ENCODE data around the gene AK1. TPM values are rescaled to one million over a fixed set of nuclear protein-coding genes. Genes with fewer than 3 reads are reported as not detected.

Gene AK1
- total RNA-seq, 1 experiment from 2014 or later: 84.5 TPM

DNA sequence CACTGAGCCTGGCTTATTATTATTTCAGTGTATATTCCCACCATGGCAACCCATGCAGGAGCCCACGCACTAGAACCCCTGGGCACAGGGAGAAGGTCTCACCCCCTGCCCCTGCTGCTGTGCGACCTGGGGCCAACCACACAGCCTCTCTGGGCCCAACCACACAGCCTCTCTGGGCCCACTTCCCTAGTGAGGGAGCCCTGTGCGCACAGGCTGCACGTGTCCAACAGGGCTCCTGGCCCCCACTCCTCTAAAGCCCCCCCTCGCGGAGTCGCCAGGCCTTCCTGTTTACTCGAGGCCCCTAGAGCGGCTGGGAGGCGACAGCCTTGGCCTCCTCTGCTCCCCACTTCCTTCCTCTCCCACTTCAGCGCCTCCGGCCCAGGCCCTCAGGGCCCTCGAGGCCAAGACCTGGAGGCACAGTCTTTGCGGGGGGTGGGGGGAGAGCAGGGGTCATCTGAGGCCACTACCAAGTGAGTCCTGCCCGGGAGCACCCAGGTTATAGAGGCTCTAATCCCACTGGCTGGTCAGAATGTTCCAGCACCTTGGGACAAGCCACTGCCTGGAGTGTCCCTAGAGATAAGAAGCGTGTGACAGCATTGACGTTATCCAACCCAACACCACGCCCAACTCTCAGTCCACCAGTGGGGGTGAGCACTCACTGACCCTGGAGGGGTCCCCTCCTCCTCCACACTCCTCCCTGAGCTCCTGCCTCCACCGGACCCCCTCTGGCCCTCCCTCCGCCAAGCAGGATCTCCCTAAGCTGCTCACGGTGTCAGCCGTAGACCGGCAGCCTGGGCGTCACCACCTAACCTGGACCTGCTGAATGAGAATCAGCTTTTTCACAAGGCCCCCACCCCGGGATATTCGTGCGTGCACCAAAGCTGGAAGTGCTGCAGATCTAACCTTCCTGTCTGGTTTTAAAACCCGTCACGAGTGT is 15.1 kb downstream of the AK1 start:
- Histone ChIP-seq H3K79me2 (ENCODE audit: low read depth) (no peaks in the 10 kb centered on the region), H4K20me1 (ENCODE audit: insufficient read depth) (no peaks in the 10 kb centered on the region), H3K4me2 (no peak overlapping the region), H3K4me3 (no peak overlapping the region), H3F3A (ENCODE audit: insufficient read depth, low read depth) (peaks cover 7% of the 10 kb centered on the region; the same call in 1 of the 2 replicates), H3K9me2 (ENCODE audit: insufficient read depth) (no peaks in the 10 kb centered on the region), H3K9me3 (ENCODE audit: insufficient read depth, low read depth) (no peaks in the 10 kb centered on the region), H2AFZ (no peak overlapping the region), H3K27me3 (ENCODE audit: insufficient read depth, low read depth) (no peaks in the 10 kb centered on the region), H3K4me1 (replicated peaks; ENCODE audit: insufficient read depth) (no peaks in the 10 kb centered on the region), H3K36me3 (ENCODE audit: low read depth) (no peaks in the 10 kb centered on the region), H3K27ac (no peak overlapping the region)
- no TSS peak for BruUV-seq (replicated peaks)
- ChIA-PET CTCF (no interaction called here), POLR2A (ENCODE audit: unreplicated experiment) (interaction anchor here (0.5 to 0.6 kb wide), 2 partner anchors 77 to 750 kb away, joined by 3 to 7 read pairs; partner anchors contain the start of gene CDK9)
- no peak for DNase-seq
- TF ChIP-seq, protein P1, sequence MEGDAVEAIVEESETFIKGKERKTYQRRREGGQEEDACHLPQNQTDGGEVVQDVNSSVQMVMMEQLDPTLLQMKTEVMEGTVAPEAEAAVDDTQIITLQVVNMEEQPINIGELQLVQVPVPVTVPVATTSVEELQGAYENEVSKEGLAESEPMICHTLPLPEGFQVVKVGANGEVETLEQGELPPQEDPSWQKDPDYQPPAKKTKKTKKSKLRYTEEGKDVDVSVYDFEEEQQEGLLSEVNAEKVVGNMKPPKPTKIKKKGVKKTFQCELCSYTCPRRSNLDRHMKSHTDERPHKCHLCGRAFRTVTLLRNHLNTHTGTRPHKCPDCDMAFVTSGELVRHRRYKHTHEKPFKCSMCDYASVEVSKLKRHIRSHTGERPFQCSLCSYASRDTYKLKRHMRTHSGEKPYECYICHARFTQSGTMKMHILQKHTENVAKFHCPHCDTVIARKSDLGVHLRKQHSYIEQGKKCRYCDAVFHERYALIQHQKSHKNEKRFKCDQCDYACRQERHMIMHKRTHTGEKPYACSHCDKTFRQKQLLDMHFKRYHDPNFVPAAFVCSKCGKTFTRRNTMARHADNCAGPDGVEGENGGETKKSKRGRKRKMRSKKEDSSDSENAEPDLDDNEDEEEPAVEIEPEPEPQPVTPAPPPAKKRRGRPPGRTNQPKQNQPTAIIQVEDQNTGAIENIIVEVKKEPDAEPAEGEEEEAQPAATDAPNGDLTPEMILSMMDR (conservative IDR thresholded peaks at IDR 0.05): no peak
- TF ChIP-seq EZH2 (IDR thresholded peaks at IDR 0.05; ENCODE audit: low read depth): no peak
- intact Hi-C loops (cut with micrococcal nuclease; ENCODE audit: unreplicated experiment): no loop called here

DNA sequence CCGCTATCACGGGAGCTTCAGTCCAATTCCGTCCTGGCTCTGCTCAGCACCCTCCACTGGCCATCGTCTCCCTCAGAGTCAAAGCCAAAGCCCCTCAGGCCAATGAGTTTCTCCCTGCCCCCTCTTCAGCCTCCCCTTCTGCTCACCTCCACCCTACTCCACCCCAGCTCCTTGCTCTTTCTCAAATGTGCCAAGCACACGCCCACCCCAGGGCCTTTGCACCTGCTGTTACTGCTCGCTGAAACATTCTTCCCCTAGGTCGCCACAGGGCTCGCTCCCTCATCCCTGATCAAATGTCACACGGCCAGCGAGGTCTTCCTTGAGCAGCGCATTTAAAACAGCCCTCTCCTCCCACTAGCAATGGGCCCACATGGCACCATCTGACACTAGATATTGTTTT is 16.7 kb downstream of the AK1 start:
- BruUV-seq (replicated peaks): no TSS peak
- Histone ChIP-seq H3K9me2 (ENCODE audit: insufficient read depth) (no peaks in the 10 kb centered on the region), H3K79me2 (ENCODE audit: low read depth) (no peaks in the 10 kb centered on the region), H3K27ac (no peak overlapping the region), H3K4me2 (no peak overlapping the region), H2AFZ (no peak overlapping the region), H3K4me3 (no peak overlapping the region), H3K36me3 (ENCODE audit: low read depth) (no peaks in the 10 kb centered on the region), H3K27me3 (ENCODE audit: insufficient read depth, low read depth) (no peaks in the 10 kb centered on the region), H3F3A (ENCODE audit: insufficient read depth, low read depth) (peaks cover 7% of the 10 kb centered on the region; the same call in 1 of the 2 replicates), H4K20me1 (ENCODE audit: insufficient read depth) (no peaks in the 10 kb centered on the region), H3K9me3 (ENCODE audit: insufficient read depth, low read depth) (no peaks in the 10 kb centered on the region), H3K4me1 (replicated peaks; ENCODE audit: insufficient read depth) (no peaks in the 10 kb centered on the region)
- ChIA-PET CTCF (no interaction called here), POLR2A (ENCODE audit: unreplicated experiment) (no interaction called here)
- intact Hi-C loops (cut with micrococcal nuclease; ENCODE audit: unreplicated experiment): no loop called here
- TF ChIP-seq, protein P1 (conservative IDR thresholded peaks at IDR 0.05): no peak
- TF ChIP-seq EZH2 (IDR thresholded peaks at IDR 0.05; ENCODE audit: low read depth): no peak
- no peak for DNase-seq

DNA sequence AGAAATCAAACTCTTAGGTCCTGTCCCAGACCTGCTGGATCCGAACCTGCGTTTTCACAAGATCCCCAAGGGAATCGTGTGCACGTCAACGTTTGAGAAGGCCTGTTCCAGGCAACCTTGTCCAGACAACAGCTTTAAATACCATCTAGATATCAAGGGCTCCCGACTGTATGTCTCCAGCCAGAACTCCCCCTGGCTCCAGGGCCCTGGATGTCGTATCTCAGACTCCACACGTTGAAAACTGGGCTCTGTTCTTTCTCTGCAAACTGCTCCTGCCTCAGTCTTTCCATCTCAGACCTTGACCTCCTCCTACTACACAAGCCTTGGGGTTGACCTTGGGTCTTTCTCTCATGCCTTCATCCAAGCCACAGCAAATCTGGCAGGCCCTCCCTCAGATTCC is 17.2 kb downstream of the AK1 start:
- H3K9me3 ChIP-seq (ENCODE audit: insufficient read depth, low read depth): no peaks in the 10 kb centered on the region
- POLR2A ChIA-PET (ENCODE audit: unreplicated experiment): no interaction called here
- H3K4me1 ChIP-seq (replicated peaks; ENCODE audit: insufficient read depth): no peaks in the 10 kb centered on the region
- H3K79me2 ChIP-seq (ENCODE audit: low read depth): no peaks in the 10 kb centered on the region
- no TSS peak for BruUV-seq (replicated peaks)
- CTCF ChIA-PET: no interaction called here
- no peak for DNase-seq
- H3K27me3 ChIP-seq (ENCODE audit: insufficient read depth, low read depth): no peaks in the 10 kb centered on the region
- H3K4me2 ChIP-seq: no peak overlapping the region
- intact Hi-C loops (cut with micrococcal nuclease; ENCODE audit: unreplicated experiment): no loop called here
- H3K36me3 ChIP-seq (ENCODE audit: low read depth): no peaks in the 10 kb centered on the region
- no peak overlapping the region for H3K4me3 ChIP-seq
- TF ChIP-seq, protein P1 (conservative IDR thresholded peaks at IDR 0.05): no peak
- no peak for TF ChIP-seq EZH2 (IDR thresholded peaks at IDR 0.05; ENCODE audit: low read depth)
- H3F3A ChIP-seq (ENCODE audit: insufficient read depth, low read depth): peaks cover 3% of the 10 kb centered on the region; the same call in 1 of the 2 replicates
- H4K20me1 ChIP-seq (ENCODE audit: insufficient read depth): no peaks in the 10 kb centered on the region
- no peak overlapping the region for H2AFZ ChIP-seq
- H3K27ac ChIP-seq: no peak overlapping the region
- H3K9me2 ChIP-seq (ENCODE audit: insufficient read depth): no peaks in the 10 kb centered on the region

Data from PC-9 (cell line).